BLaER1 treated with 17β-estradiol and CSF1 and Interleukin-3, amounts not matched to agents 10 nM and 100 nM (cell line): Measurements from ENCODE around the gene WNT7B.

Experiments used
- H3K27ac ChIP-seq, 11 experiments: shearing (Covaris generic); formaldehyde crosslinking; 2 replicates each; pipeline ENCODE4 v1.8.1; 2022
- H3K27me3 ChIP-seq, 11 experiments: shearing (Covaris generic); formaldehyde crosslinking; 2 replicates each; pipeline ENCODE4 v1.8.1; 2022
- H3K36me3 ChIP-seq, 11 experiments: shearing (Covaris generic); formaldehyde crosslinking; 2 replicates each; pipeline ENCODE4 v1.8.1; 2022
- H3K4me1 ChIP-seq, 10 experiments: shearing (Covaris generic); formaldehyde crosslinking; 2 replicates each; pipeline ENCODE4 v1.8.1; 2022
- H3K4me2 ChIP-seq, 11 experiments: shearing (Covaris generic); formaldehyde crosslinking; 2 replicates each; pipeline ENCODE4 v1.8.1; 2022
- H3K4me3 ChIP-seq, 10 experiments: shearing (Covaris generic); formaldehyde crosslinking; 2 replicates each; pipeline ENCODE4 v1.8.1; 2022
- H3K9ac ChIP-seq, 11 experiments: shearing (Covaris generic); formaldehyde crosslinking; 2 replicates each; pipeline ENCODE4 v1.8.1; 2022
- H3K9me3 ChIP-seq, 11 experiments: shearing (Covaris generic); formaldehyde crosslinking; replicated peaks in 1 of 11; 2 replicates each; pipeline ENCODE4 v1.8.1; 2022
- H4K20me1 ChIP-seq, 11 experiments: shearing (Covaris generic); formaldehyde crosslinking; 2 replicates each; pipeline ENCODE4 v1.8.1; 2022
- Cebpa-rat ChIP-seq, 11 experiments: shearing (Covaris generic); IDR thresholded peaks; 2 replicates each; pipeline ENCODE4 v1.8.1; 2022

The WNT7B gene

GRCh38 chr22:45884201-45885062, 92.5 kb downstream of the WNT7B start:
- H3K9ac ChIP-seq: no peak overlapping the region
- peaks cover 0 to 35% (median 10%) of the 10 kb centered on the region in 10 experiments; a peak in 12 of 20 replicates for H3K4me1 ChIP-seq
- H3K4me2 ChIP-seq: peak overlapping the region in 5 of 11 experiments; percentile 9 to 45 (median 21); a peak in 7 of 22 replicates
- no peak overlapping the region for H3K27ac ChIP-seq
- peaks cover 37 to 55% (median 48%) of the 10 kb centered on the region in 11 experiments for H3K27me3 ChIP-seq
- no peak overlapping the region for H3K4me3 ChIP-seq
- no peaks in the 10 kb centered on the region for H3K36me3 ChIP-seq
- TF ChIP-seq Cebpa-rat (IDR thresholded peaks at IDR 0.05): no peak
- no peaks in the 10 kb centered on the region for H3K9me3 ChIP-seq
- H4K20me1 ChIP-seq: peaks cover 0 to 84% (median 26%) of the 10 kb centered on the region in 11 experiments; a peak in 16 of 22 replicates

- peaks cover 37 to 53% (median 46%) of the 10 kb centered on the region in 11 experiments for H3K27me3 ChIP-seq
- H3K4me1 ChIP-seq: peaks cover 0 to 38% (median 12%) of the 10 kb centered on the region in 10 experiments; a peak in 12 of 20 replicates
- no peak overlapping the region for H3K9ac ChIP-seq
- H3K9me3 ChIP-seq: no peaks in the 10 kb centered on the region
- TF ChIP-seq Cebpa-rat (IDR thresholded peaks at IDR 0.05): no peak
- H3K4me2 ChIP-seq: no peak overlapping the region
- no peak overlapping the region for H3K4me3 ChIP-seq
- H3K36me3 ChIP-seq: no peaks in the 10 kb centered on the region
- peaks cover 0 to 81% (median 29%) of the 10 kb centered on the region in 11 experiments; a peak in 16 of 22 replicates for H4K20me1 ChIP-seq
- no peak overlapping the region for H3K27ac ChIP-seq
These were observed 93.2 kb downstream of the WNT7B start for GRCh38 chr22:45883811-45884170.

GRCh38 chr22:45882881-45883810, 93.8 kb downstream of the WNT7B start:
- H3K9me3 ChIP-seq: no peaks in the 10 kb centered on the region
- no peak for TF ChIP-seq Cebpa-rat (IDR thresholded peaks at IDR 0.05)
- peaks cover 0 to 81% (median 36%) of the 10 kb centered on the region in 11 experiments; a peak in 17 of 22 replicates for H4K20me1 ChIP-seq
- no peaks in the 10 kb centered on the region for H3K36me3 ChIP-seq
- peaks cover 2 to 45% (median 19%) of the 10 kb centered on the region in 10 experiments for H3K4me1 ChIP-seq
- peaks cover 43 to 58% (median 52%) of the 10 kb centered on the region in 11 experiments for H3K27me3 ChIP-seq
- H3K4me2 ChIP-seq: no peak overlapping the region
- H3K4me3 ChIP-seq: no peak overlapping the region
- H3K27ac ChIP-seq: no peak overlapping the region
- no peak overlapping the region for H3K9ac ChIP-seq

GRCh38 chr22:45881524-45881875, 95.5 kb downstream of the WNT7B start:
- H3K4me3 ChIP-seq: no peak overlapping the region
- H3K9me3 ChIP-seq: no peaks in the 10 kb centered on the region
- H3K27me3 ChIP-seq: peaks cover 60 to 75% (median 68%) of the 10 kb centered on the region in 11 experiments
- TF ChIP-seq Cebpa-rat (IDR thresholded peaks at IDR 0.05): no peak
- peaks cover 0 to 91% (median 51%) of the 10 kb centered on the region in 11 experiments; a peak in 17 of 22 replicates for H4K20me1 ChIP-seq
- peak overlapping the region in 5 of 11 experiments; percentile 6 to 44 (median 26); a peak in 6 of 22 replicates for H3K4me2 ChIP-seq
- H3K27ac ChIP-seq: no peak overlapping the region
- no peaks in the 10 kb centered on the region for H3K36me3 ChIP-seq
- no peak overlapping the region for H3K9ac ChIP-seq
- peaks cover 13 to 56% (median 33%) of the 10 kb centered on the region in 10 experiments for H3K4me1 ChIP-seq

- H3K4me2 ChIP-seq: peak overlapping the region in 5 of 11 experiments; percentile 6 to 44 (median 26); a peak in 7 of 22 replicates
- no peak overlapping the region; a peak in 1 of 22 replicates for H3K9ac ChIP-seq
- no peak for TF ChIP-seq Cebpa-rat (IDR thresholded peaks at IDR 0.05)
- H3K4me1 ChIP-seq: peaks cover 13 to 61% (median 38%) of the 10 kb centered on the region in 10 experiments
- no peak overlapping the region for H3K27ac ChIP-seq
- no peaks in the 10 kb centered on the region for H3K9me3 ChIP-seq
- peaks cover 0 to 91% (median 52%) of the 10 kb centered on the region in 11 experiments; a peak in 17 of 22 replicates for H4K20me1 ChIP-seq
- H3K27me3 ChIP-seq: peaks cover 60 to 81% (median 74%) of the 10 kb centered on the region in 11 experiments
- H3K4me3 ChIP-seq: no peak overlapping the region
- H3K36me3 ChIP-seq: no peaks in the 10 kb centered on the region
These were observed 96.0 kb downstream of the WNT7B start for GRCh38 chr22:45880716-45881523.

GRCh38 chr22:45880091-45880715, 96.8 kb downstream of the WNT7B start:
- H3K27ac ChIP-seq: no peak overlapping the region
- H4K20me1 ChIP-seq: peaks cover 0 to 84% (median 52%) of the 10 kb centered on the region in 11 experiments; a peak in 17 of 22 replicates
- no peak overlapping the region for H3K9ac ChIP-seq
- H3K27me3 ChIP-seq: peaks cover 60 to 87% (median 78%) of the 10 kb centered on the region in 11 experiments
- peaks cover 13 to 58% (median 38%) of the 10 kb centered on the region in 10 experiments for H3K4me1 ChIP-seq
- TF ChIP-seq Cebpa-rat (IDR thresholded peaks at IDR 0.05): no peak
- 0 out of 22 replicates have a peak overlapping the region, but pooled peaks of 1 of the 11 experiments have one; percentile 26 for H3K4me2 ChIP-seq
- no peak overlapping the region for H3K4me3 ChIP-seq
- H3K36me3 ChIP-seq: no peaks in the 10 kb centered on the region
- no peaks in the 10 kb centered on the region for H3K9me3 ChIP-seq

- H3K4me3 ChIP-seq: no peak overlapping the region
- TF ChIP-seq Cebpa-rat (IDR thresholded peaks at IDR 0.05): no peak
- H3K9ac ChIP-seq: no peak overlapping the region
- peaks cover 60 to 92% (median 83%) of the 10 kb centered on the region in 11 experiments for H3K27me3 ChIP-seq
- no peak overlapping the region for H3K27ac ChIP-seq
- no peaks in the 10 kb centered on the region for H3K9me3 ChIP-seq
- H3K36me3 ChIP-seq: no peaks in the 10 kb centered on the region
- H3K4me2 ChIP-seq: no peak overlapping the region
- H3K4me1 ChIP-seq: peaks cover 13 to 51% (median 34%) of the 10 kb centered on the region in 10 experiments
- H4K20me1 ChIP-seq: peaks cover 0 to 78% (median 52%) of the 10 kb centered on the region in 11 experiments; a peak in 17 of 22 replicates
These were observed 97.4 kb downstream of the WNT7B start for GRCh38 chr22:45879552-45879949.
